GM23338 (cell line): Measurements from ENCODE around the gene SIRPA. TPM values are rescaled to one million over a fixed set of nuclear protein-coding genes. Genes with fewer than 3 reads are reported as not detected.

Experiments
- ATAC-seq: fragments of 200-7000 bp; cut with Tn5 transposase; 3 replicates; pipeline ENCODE4 v1.9.1; 2020
- DNase-seq: peaks from one replicate; pipeline ENCODE4 v3.0.0-alpha.2; 2015; ENCODE audit warnings: low spot score
- H2AFZ ChIP-seq: fragments of 200-600 bp; sonication (generic); 2 replicates; pipeline ENCODE4 v1.8.0; 2016; ENCODE audit warnings: antibody characterized with exemption, mild to moderate bottlenecking, moderate library complexity
- H3F3A ChIP-seq: fragments of 200-600 bp; sonication (generic); replicated peaks from 2 replicates; pipeline ENCODE4 v1.8.0; 2017; ENCODE audit warnings: antibody characterized with exemption, mixed run types, low read depth
- H3K27ac ChIP-seq: fragments of 200-600 bp; sonication (generic); 2 replicates; pipeline ENCODE4 v1.6.1; 2016; ENCODE audit warnings: low read depth
- H3K27me3 ChIP-seq: fragments of 200-600 bp; sonication (generic); 2 replicates; pipeline ENCODE4 v1.8.0; 2016; ENCODE audit warnings: mild to moderate bottlenecking, mixed run types, moderate library complexity; ENCODE audit not compliant: insufficient read depth
- H3K36me3 ChIP-seq: fragments of 200-600 bp; sonication (generic); 2 replicates; pipeline ENCODE4 v1.8.0; 2016; ENCODE audit warnings: mild to moderate bottlenecking; ENCODE audit not compliant: insufficient read depth
- H3K4me1 ChIP-seq: fragments of 200-600 bp; sonication (generic); 2 replicates; pipeline ENCODE4 v1.8.0; 2016; ENCODE audit warnings: mild to moderate bottlenecking, moderate library complexity; ENCODE audit not compliant: insufficient read depth
- H3K4me2 ChIP-seq: fragments of 200-600 bp; sonication (generic); 2 replicates; pipeline ENCODE4 v1.7.1; 2017; ENCODE audit warnings: mixed run types
- H3K4me3 ChIP-seq: fragments of 200-600 bp; sonication (generic); 2 replicates; pipeline ENCODE4 v1.6.1; 2016; ENCODE audit warnings: mixed run types
- H3K79me2 ChIP-seq: fragments of 200-600 bp; sonication (generic); replicated peaks from 2 replicates; pipeline ENCODE4 v1.8.0; 2017; ENCODE audit warnings: mild to moderate bottlenecking; ENCODE audit not compliant: insufficient read depth
- H3K9me2 ChIP-seq: fragments of 200-600 bp; sonication (generic); 2 replicates; pipeline ENCODE4 v1.8.0; 2017; ENCODE audit not compliant: insufficient read depth
- H4K20me1 ChIP-seq: fragments of 200-600 bp; sonication (generic); replicated peaks from 2 replicates; pipeline ENCODE4 v1.8.0; 2017; ENCODE audit warnings: mild to moderate bottlenecking; ENCODE audit not compliant: insufficient read depth
- H3K27ac Mint-ChIP-seq: 2 replicates; pipeline ENCODE4 v1.8.0; 2020; ENCODE audit warnings: inconsistent platforms, mild to moderate bottlenecking, moderate library complexity, mixed read lengths
- H3K27me3 Mint-ChIP-seq: 3 replicates; pipeline ENCODE4 v1.8.0; 2022; ENCODE audit warnings: low read depth, mild to moderate bottlenecking, moderate library complexity, mixed read lengths, inconsistent platforms; ENCODE audit not compliant: insufficient read depth, poor library complexity
- H3K36me3 Mint-ChIP-seq: 3 replicates; pipeline ENCODE4 v1.8.0; 2021; ENCODE audit warnings: low read depth, mild to moderate bottlenecking, inconsistent platforms, moderate library complexity, mixed read lengths
- H3K4me1 Mint-ChIP-seq: 3 replicates; pipeline ENCODE4 v1.8.0; 2020; ENCODE audit warnings: mild to moderate bottlenecking, inconsistent platforms, mixed read lengths
- H3K4me3 Mint-ChIP-seq: 3 replicates; pipeline ENCODE4 v1.8.0; 2021; ENCODE audit warnings: moderate library complexity, mild to moderate bottlenecking, inconsistent platforms, mixed read lengths
- H3K9me3 Mint-ChIP-seq: 3 replicates; pipeline ENCODE4 v1.8.0; 2020; ENCODE audit warnings: moderate library complexity, mild to moderate bottlenecking, inconsistent platforms, mixed read lengths
- CREB1 ChIP-seq: fragments of 250-450 bp; sonication (Bioruptor Pico); IDR thresholded peaks from 2 replicates; pipeline ENCODE4 v1.5.0; 2020; ENCODE audit warnings: low read depth, mild to moderate bottlenecking, moderate library complexity
- CTCF ChIP-seq, 2 experiments: fragments of 200-600 bp in 1 of 2; sonication (generic) in 1 of 2; conservative IDR thresholded peaks; 2 replicates each; pipeline versions ENCODE4 v1.5.1 to v1.6.1; 2016 to 2017; ENCODE audit warnings: antibody characterized with exemption in 2 of 2, low read depth in 2 of 2, mild to moderate bottlenecking in 2 of 2, moderate library complexity in 1 of 2
- EZH2 ChIP-seq: fragments of 200-600 bp; sonication (generic); IDR thresholded peaks from one replicate; pipeline ENCODE4 v1.8.0; 2017; ENCODE audit warnings: antibody characterized with exemption, mild to moderate bottlenecking, low read depth; ENCODE audit not compliant: unreplicated experiment
- EZH2phosphoT487 ChIP-seq: fragments of 200-600 bp; sonication (generic); IDR thresholded peaks from one replicate; pipeline ENCODE4 v1.8.1; 2018; ENCODE audit warnings: antibody characterized with exemption; ENCODE audit not compliant: unreplicated experiment
- JUNB ChIP-seq: IDR thresholded peaks from one replicate; pipeline ENCODE4 v1.6.1; 2016; ENCODE audit warnings: antibody characterized with exemption; ENCODE audit not compliant: unreplicated experiment
- NANOG ChIP-seq: IDR thresholded peaks from 2 replicates; pipeline ENCODE4 v1.6.1; 2016; ENCODE audit warnings: antibody characterized with exemption, borderline replicate concordance
- POLR2AphosphoS5 ChIP-seq: IDR thresholded peaks from 2 replicates; pipeline ENCODE4 v1.6.1; 2016; ENCODE audit warnings: antibody characterized with exemption, low read depth
- REST ChIP-seq: IDR thresholded peaks from one replicate; pipeline ENCODE4 v1.6.1; 2018; ENCODE audit warnings: antibody characterized with exemption; ENCODE audit not compliant: unreplicated experiment
- STAT1 ChIP-seq: IDR thresholded peaks from one replicate; pipeline ENCODE4 v1.6.1; 2016; ENCODE audit warnings: antibody characterized with exemption; ENCODE audit not compliant: unreplicated experiment
- ZNF114 ChIP-seq: fragments of 250-450 bp; sonication (Bioruptor Pico); IDR thresholded peaks from 2 replicates; pipeline ENCODE4 v1.5.0; 2020; ENCODE audit warnings: mild to moderate bottlenecking, moderate library complexity
- ZNF331 ChIP-seq: fragments of 250-450 bp; sonication (Bioruptor Pico); IDR thresholded peaks from 2 replicates; pipeline ENCODE4 v1.5.0; 2020; ENCODE audit warnings: low read depth, mild to moderate bottlenecking, moderate library complexity
- polyA plus RNA-seq: library from polyadenylated mRNA; unstranded; fragments of >200 nt; fragmentation: Nextera tagmentation; extraction: Ambion mirVana; gene quantifications from 2 replicates; pipeline ENCODE4 v1.2.1, GENCODE V29; 2016
- total RNA-seq: library from RNA; depleted of rRNA; stranded (reverse); fragments of >200 nt; shearing (Covaris generic); gene quantifications from 2 replicates; pipeline ENCODE4 v1.2.3, GENCODE V29; 2014

Gene SIRPA
- total and polyA plus RNA-seq, 2 experiments from 2014 or later, result 1.2 to 2.9 TPM

GRCh38 chr20:1874450-1875182, 20.6 kb upstream of the SIRPA start (continued):
- TF ChIP-seq CTCF (conservative IDR thresholded peaks at IDR 0.05; ENCODE audit: low read depth in 2 of 2) (no peak), EZH2phosphoT487 (no peak), ZNF331 (no peak), POLR2AphosphoS5 (no peak), STAT1 (no peak), JUNB (no peak), REST (no peak), ZNF114 (CRISPR knock-in tag) (no peak), NANOG (no peak), EZH2 (no peak)

- no peak overlapping the region for H2AFZ ChIP-seq
- H4K20me1 ChIP-seq, result no peaks in the 10 kb centered on the region
- no peaks in the 10 kb centered on the region for H3K9me2 ChIP-seq
- ATAC-seq, result no peak
- H3K27me3 ChIP-seq, result no peaks in the 10 kb centered on the region
- no peaks in the 10 kb centered on the region for H3K79me2 ChIP-seq
- peaks cover 8% of the 10 kb centered on the region for H3K27me3 Mint-ChIP-seq
- H3K9me3 Mint-ChIP-seq, result peaks cover 3% of the 10 kb centered on the region; the same call in 2 of the 3 replicates
- DNase-seq, result no peak
- H3K36me3 Mint-ChIP-seq, result no peaks in the 10 kb centered on the region
- H3K4me1 ChIP-seq, result no peaks in the 10 kb centered on the region
- H3K4me2 ChIP-seq, result no peak overlapping the region
- no peaks in the 10 kb centered on the region for H3F3A ChIP-seq
- H3K4me1 Mint-ChIP-seq, result peaks cover 10% of the 10 kb centered on the region
- no peak overlapping the region for H3K27ac Mint-ChIP-seq
- H3K36me3 ChIP-seq, result no peaks in the 10 kb centered on the region
- no peak overlapping the region for H3K4me3 Mint-ChIP-seq
- no peak overlapping the region for H3K27ac ChIP-seq
- no peak overlapping the region for H3K4me3 ChIP-seq
- no peak for TF ChIP-seq CTCF (conservative IDR thresholded peaks at IDR 0.05; ENCODE audit: low read depth in 2 of 2)
- TF ChIP-seq ZNF114 (CRISPR knock-in tag), result no peak
- TF ChIP-seq JUNB, result no peak
- no peak for TF ChIP-seq POLR2AphosphoS5
- no peak for TF ChIP-seq CREB1 (CRISPR knock-in tag)
Measured at GRCh38 chr20:1875183-1875554, 20.0 kb upstream of the SIRPA start.
